Fibroblast of villous mesenchyme (primary cell): ENCODE measurements around the gene SUSD3. TPM values are rescaled to one million over a fixed set of nuclear protein-coding genes. Genes with fewer than 3 reads are reported as not detected.

Experiments
- DNase-seq: peaks from one replicate; pipeline ENCODE4 v3.0.0-alpha.2; 2010; ENCODE audit warnings: low read depth
- H3K4me3 ChIP-seq: 2 replicates; pipeline ENCODE4 v1.5.1; 2011; ENCODE audit warnings: low read depth, mild to moderate bottlenecking, low read length
- total RNA-seq: library from RNA; depleted of rRNA; stranded (reverse); fragments of >200 nt; gene quantifications from 2 replicates; pipeline ENCODE4 v1.2.3, GENCODE V29; 2012
- TF ChIP-seq, protein P1 (sequence below): IDR thresholded peaks from 2 replicates; pipeline ENCODE4 v1.5.1; 2012; ENCODE audit warnings: low read depth, mild to moderate bottlenecking, low read length; ENCODE audit not compliant: insufficient read depth

The SUSD3 gene
- total RNA-seq, 1 donor: 12.1 TPM

DNA sequence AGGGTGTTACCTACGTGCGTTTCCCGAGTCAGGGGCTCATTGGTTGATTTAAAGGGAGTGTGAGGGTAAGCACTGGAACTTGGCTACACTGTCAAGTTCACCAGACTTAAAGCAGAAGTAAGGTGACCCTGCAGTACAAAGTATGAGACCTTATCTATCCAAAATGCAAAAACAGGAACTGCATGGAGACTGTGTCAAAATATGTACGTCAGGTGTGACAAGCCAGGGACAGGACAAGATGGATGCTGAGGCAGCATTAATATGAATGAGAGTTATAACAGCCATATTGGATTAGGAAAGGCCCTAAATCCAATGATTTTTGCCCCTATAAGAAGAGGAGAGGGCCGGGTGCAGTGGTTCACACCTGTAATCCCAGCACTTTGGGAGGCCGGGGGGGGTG is 15.4 kb upstream of the SUSD3 start:
- TF ChIP-seq, protein P1, sequence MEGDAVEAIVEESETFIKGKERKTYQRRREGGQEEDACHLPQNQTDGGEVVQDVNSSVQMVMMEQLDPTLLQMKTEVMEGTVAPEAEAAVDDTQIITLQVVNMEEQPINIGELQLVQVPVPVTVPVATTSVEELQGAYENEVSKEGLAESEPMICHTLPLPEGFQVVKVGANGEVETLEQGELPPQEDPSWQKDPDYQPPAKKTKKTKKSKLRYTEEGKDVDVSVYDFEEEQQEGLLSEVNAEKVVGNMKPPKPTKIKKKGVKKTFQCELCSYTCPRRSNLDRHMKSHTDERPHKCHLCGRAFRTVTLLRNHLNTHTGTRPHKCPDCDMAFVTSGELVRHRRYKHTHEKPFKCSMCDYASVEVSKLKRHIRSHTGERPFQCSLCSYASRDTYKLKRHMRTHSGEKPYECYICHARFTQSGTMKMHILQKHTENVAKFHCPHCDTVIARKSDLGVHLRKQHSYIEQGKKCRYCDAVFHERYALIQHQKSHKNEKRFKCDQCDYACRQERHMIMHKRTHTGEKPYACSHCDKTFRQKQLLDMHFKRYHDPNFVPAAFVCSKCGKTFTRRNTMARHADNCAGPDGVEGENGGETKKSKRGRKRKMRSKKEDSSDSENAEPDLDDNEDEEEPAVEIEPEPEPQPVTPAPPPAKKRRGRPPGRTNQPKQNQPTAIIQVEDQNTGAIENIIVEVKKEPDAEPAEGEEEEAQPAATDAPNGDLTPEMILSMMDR: no peak
- no peak for DNase-seq
- no peak overlapping the region for H3K4me3 ChIP-seq

DNA sequence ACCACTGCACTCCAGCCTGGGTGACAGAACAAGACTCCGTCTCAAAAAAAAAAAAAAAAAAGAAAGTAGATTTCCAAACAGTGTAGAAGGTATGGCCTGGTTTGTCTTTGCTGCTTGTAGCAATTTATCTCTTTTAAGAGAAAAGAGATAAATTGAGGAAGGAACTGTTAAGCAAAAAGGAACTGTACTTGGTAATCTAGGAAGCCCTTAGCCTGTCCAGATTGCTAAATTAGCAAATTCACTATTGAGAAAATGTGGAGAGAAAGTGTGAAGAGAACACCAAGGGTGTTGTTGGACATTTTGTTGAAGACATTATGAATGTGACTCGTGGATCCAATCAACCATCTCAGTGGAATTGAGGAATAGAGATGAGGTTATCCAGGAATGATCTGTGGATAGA is 13.0 kb upstream of the SUSD3 start:
- TF ChIP-seq, protein P1: no peak
- DNase-seq: no peak
- no peak overlapping the region for H3K4me3 ChIP-seq

DNA sequence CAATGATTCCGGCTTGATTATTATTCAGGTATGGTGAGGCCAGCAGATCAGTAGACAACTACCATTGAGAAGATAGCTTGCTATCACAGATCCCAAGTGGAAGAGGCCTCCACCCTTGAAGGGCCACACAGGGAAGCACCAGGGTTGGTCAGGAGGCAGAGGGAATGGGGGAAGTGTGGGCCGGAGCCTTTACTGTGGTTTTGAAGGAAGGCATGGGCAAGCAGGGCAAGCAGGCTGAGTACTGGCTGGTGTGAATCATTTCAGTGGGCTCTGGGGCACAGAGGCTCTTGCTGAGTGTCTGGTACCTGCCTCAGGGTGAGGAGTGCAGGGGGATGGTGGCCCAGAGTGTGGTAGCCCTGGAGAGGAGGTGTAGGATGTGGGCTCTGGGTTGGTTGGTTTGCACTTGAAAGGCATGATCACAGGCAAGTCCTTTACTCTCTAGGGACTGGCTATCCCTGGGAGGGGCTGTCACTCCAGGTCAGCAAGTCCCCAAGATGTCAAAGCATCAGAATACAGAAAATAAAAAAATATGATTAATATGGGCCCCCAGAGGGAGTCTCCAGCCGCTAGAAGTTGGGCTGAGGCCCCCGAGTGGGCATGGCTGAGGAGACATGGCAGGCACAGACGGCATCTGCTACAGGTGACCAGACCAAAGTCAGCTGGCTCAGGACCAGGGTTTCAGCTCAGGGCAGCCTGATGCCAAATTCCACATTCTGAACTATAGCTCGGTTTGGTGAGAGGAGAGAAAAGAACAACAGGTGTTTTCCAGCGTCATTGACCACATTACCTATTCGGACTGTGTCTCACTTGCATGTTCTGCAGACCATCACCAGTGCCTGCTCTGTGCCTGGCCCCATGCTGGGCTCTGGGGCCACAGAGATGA is 9.7 kb upstream of the SUSD3 start:
- TF ChIP-seq, protein P1: no peak
- H3K4me3 ChIP-seq: no peak overlapping the region
- no peak for DNase-seq

DNA sequence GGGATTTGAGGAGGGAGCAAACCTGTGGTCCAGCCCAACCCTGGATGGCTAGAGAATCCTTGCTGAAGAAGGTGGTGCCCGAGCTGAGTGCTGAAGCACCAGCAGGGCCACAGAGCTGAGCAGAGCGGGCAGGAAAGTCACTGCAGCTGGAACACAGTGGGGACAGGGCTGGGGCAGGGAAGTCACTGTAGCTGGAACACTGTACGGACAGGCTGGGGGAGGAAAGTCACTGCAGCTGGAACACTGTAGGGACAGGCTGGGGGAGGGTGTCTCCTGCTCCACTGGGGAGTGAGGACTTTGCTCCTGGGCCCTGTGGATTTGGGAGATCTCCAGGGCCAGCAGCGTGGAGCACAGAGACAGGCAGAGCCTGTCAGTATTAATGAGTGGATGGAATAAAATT is 9.0 kb upstream of the SUSD3 start:
- TF ChIP-seq, protein P1: no peak
- H3K4me3 ChIP-seq: no peak overlapping the region
- DNase-seq: no peak

DNA sequence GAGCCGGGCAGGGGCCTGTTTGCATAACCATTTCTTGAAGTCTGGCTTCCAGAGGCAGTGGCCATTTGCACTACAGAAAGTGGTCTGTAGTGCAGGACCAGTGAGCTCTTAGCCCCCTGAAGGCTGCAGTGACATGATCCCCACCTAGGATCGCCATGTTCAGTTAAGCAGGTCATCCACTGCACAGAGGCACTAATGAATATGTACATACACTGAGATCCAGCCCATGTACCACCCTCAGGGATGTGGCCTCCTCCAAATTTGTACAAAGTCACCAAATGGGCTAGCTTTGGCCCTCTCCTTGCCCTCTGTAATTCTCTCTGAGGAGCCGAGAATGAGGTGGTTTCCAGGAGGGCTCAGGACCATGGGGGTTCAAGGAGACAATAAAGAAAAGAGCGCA is 8.3 kb upstream of the SUSD3 start:
- H3K4me3 ChIP-seq: no peak overlapping the region
- TF ChIP-seq, protein P1: no peak
- DNase-seq: no peak

DNA sequence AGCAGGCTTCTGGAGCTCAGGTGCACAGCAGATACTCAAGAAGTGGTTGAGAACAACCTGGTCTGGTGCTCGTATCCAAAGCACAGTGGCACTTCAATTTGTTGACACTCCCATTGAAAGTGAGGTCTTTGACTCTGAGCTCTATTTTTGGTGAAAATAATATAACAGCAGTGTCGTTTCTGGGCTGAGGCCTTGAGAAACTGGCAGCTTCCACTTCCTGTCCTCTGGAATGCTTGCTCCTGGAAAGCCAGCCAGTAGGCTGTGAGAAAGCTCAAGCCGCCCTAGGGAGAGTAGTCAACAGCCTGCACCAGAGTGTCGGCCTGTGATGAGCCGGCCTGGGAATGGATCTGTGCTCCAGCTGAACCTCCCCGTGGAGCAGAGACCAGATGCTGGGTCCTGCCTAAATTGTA is 6.8 kb upstream of the SUSD3 start:
- TF ChIP-seq, protein P1: no peak
- no peak overlapping the region for H3K4me3 ChIP-seq
- peak; percentile 38 for DNase-seq
